Fibroblast of upper back skin (primary cell): ENCODE data around the gene RAB11A.
A peak's percentile ranks its signal among the peaks of the same experiment; 100 is the strongest.

Experiments
- DNase-seq: peaks from one replicate; pipeline ENCODE4 v3.0.0-alpha.2; 2013

The RAB11A gene

DNA sequence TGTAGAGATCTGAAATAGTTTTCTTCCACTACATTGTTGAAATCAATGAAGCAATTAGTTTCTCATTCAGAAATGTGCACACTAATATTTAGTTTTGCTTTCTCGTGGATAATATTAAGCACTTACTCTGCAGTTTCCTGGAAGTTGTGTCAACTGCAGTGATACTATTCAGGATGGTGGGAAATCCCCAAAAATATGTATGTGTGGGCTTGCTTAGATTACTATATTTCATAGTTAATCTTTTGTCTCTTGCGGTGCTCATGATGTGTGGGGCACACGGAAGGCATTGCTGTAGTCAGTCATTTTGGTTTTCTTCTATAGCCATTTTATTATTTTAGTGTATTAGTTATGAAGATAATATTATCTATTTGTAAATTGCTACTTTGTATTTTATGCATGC, 19.7 kb downstream of the RAB11A start:
- DNase-seq, result no peak

DNA sequence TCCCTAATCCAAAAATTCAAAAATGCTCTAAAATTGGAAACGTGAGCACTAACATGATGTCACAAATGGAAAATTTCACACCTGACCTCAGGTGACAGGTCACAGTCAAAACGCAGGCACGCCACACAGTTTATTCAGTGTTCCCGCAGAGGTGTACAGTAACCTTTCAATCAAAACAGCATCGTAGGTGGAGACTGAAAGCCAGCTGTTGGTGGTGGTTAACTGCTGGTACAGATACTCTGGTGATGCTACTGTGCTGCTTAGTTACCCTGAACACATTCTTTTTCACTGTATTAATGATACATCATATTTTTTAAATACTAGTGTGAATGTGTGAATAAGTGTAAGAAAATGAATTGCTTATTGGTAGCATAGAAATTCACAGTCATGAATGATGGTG, 23.8 kb downstream of the RAB11A start:
- DNase-seq, result no peak

GRCh38 chr15:65896236-65896635, 26.9 kb downstream of the RAB11A start:
- no peak for DNase-seq

- DNase-seq, result no peak
Observed at GRCh38 chr15:65900488-65900887, 31.2 kb downstream of the RAB11A start.

- DNase-seq, result no peak
Observed at GRCh38 chr15:65901336-65901735, 32.0 kb downstream of the RAB11A start.

- DNase-seq, result no peak
Observed at GRCh38 chr15:65901836-65902235, 32.5 kb downstream of the RAB11A start.

DNA sequence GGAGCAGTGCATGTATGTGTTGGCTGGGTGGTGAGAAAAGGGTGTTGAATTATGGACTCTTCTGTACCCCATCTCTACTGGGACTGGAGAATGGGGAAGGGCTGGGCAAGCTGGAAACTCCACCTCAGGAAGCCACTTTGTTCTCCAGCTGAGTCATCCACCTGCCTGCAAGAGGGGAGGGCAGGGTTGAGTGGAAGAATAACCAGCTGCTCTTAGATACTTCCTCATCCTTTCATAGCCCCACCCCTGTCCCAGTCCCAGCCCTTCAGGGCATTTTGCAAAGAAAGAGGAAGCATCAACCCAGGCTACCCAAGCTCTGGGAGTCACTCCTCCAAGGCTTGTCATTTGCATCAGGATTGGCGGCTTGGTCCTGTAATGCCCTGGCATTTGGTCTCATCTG, 33.1 kb downstream of the RAB11A start:
- no peak for DNase-seq

GRCh38 chr15:65903296-65904073, 34.2 kb downstream of the RAB11A start:
- DNase-seq, result peak; percentile 21

- no peak for DNase-seq
Observed at GRCh38 chr15:65904301-65904700, 35.0 kb downstream of the RAB11A start.

DNA sequence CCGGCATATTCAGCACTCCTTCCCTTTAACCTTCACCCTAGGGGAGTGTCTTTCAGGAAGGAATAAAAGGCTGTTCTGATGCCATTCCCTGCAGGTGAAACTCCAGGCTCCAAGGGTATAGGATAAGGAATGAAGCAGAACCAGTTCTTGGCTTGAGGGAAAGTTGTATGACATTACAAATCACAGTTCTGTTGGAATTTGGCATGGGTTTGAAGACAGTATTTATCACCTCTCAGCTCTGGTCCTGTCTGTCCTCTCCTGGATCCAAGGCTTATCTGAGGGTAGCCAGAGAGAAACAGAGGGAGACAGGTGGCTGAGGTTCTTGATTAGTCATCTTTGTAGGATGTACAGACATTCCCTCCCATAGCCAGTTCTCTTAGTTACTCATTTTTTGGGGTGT, 37.1 kb downstream of the RAB11A start:
- DNase-seq, result no peak

DNA sequence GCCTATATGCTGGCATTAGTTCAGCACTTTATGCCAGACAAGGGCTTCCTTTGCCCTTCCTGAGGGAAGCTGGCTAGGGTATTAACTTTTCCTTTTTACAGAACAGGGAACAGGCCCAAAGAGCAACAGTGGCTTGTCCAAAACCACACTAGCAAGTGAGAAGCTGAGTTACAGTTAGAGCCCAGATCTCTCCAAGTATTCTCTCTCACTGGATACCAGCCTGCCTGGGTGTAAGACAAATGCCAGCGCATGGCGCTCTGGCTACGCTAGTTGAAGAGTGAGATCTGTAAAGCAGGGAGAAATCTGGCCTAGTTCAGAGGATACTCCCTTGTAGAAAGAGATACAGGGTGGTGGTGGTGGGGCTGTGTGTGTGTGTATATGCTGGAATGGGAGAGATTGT, 38.4 kb downstream of the RAB11A start:
- DNase-seq, result no peak

DNA sequence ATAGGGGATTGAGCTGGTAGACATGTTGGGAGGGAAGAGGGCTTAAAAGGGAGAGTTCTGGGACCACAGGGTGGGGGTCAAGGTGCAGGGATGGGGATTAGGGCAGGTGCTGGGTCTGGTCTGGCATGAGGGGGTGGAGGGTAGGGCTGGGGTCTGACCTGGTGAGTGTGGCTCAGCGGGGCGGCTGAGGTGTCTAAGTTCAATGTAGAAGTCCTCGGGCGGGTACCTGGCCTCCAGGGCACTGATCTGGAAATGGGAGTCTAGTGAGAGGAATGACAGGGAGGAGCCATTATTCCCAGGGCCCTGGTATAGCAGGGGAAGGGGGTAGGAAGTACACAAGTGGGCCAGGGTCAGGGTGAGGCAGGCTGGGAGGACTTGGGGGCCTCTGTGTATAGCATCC, 39.6 kb downstream of the RAB11A start:
- DNase-seq, result no peak

DNA sequence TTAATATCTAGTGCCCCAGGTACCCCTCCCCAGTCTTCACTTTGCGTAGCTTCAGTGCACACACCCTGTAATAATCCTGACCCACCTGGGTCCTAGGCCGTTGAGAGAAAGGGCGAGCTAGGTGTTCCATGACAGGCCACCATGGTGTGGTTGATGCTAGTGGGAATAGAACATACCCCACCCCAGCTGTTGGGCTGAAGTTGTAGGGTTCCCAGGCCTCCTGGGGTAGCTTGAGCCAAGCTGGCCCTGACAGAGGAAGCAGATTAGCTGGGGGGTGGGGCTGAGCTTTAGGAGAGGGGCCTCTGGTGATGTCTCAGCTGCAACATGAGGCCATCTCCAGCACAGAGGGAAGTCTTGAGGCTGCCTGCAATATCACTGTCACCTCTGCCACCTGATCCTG, 40.5 kb downstream of the RAB11A start:
- DNase-seq, result no peak

DNA sequence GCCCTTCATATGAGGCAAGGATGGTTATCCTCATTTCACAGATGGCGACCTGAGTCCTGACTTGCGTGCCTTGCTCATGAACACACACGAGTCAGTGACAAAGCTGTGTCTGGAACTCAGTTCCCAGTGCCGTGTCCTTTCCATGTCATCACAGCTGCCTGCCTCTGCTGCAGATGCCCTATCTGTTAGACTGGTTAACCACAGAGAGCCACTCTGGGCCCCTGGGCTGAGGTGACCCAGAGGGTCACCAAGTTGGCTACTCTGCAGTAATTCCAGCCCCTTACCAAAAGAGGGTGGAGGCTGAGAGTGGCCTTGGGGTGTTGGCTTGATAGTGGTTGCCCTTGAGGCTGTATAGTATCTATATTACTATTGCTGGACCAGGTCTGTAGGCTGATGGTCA, 41.0 kb downstream of the RAB11A start:
- DNase-seq, result no peak

DNA sequence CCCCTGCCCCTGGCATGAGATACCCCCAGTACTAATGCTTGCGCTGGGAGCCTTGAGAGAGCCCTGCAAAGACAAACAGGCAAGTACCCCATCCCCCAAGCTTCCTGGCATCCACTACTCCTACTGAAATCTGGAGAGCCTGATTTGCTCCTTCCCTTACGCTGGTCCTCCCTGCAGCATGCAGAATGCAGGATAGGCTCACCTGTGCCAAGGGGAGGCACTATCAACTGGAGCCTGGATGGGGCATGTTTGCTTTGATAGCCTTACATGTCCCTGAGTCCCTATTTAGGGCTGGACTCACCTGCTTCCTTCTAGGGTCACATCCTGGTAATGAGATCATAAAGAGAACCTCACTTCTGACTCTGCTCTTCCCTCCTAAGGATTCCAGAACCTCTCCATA, 42.9 kb downstream of the RAB11A start:
- no peak for DNase-seq

DNA sequence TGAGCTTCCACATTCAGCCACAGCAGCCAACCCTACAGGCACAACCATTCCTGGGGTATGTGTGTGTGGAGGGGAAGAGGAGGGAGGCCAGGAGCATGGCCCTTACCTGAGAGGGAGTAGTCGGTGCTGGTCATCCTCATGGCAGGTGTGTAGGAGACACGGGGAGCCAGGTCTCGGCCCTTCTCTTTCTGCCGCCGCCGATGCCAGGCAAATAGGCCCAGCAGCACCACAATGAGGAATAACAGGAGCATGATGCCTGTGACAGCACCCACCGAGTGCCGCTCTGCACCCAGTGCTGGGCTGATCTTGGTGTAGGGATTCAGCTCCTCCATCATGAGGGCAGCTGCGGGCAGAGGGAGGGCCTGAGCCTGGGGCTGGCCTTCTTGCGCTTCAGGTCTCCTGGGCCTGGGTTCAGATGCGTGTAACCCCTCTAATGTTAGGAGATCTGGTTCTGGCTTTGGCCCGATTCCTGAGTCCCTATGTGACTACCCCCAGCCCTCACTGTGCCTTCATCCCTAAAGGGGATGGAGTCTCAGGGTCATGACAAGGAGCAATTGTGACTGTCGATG, 44.4 kb downstream of the RAB11A start:
- DNase-seq, result no peak

- no peak for DNase-seq
Observed at GRCh38 chr15:65914386-65914785, 45.1 kb downstream of the RAB11A start.

- DNase-seq, result no peak
Observed at GRCh38 chr15:65914981-65915925, 46.0 kb downstream of the RAB11A start.

DNA sequence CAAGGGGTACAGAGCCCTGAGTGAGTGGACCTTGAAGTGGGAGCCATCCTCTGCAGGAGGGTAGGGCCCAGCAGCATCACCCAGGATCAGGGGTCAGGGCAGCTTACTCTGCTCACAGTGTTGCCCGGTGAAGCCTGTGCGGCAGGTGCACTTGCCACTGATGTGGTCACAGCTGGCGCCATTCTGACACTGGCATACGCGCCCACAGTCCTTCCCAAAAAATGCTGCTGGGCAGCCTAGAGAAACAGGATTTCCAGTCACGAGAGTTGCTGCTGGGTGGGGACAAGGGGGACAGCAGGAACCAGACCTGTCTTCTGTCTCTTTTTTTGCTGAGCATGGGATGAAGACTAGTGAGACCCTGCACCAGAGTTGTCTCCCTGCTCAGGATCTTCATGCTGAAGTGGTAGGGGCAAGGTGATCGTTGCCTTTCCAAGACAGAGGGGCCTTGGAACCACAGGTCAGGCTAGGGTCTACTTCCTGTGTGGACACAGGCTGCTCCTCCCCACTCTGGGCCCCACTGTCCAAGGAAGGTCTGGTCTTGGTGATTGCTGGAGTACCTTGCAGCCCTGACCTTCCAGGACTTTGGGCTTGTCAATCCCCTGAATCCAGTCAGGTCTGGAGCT, 46.9 kb downstream of the RAB11A start:
- DNase-seq, result no peak

GRCh38 chr15:65916664-65917406, 47.5 kb downstream of the RAB11A start:
- peak; percentile 60 for DNase-seq

- no peak for DNase-seq
Observed at GRCh38 chr15:65917407-65917756, 48.1 kb downstream of the RAB11A start.

DNA sequence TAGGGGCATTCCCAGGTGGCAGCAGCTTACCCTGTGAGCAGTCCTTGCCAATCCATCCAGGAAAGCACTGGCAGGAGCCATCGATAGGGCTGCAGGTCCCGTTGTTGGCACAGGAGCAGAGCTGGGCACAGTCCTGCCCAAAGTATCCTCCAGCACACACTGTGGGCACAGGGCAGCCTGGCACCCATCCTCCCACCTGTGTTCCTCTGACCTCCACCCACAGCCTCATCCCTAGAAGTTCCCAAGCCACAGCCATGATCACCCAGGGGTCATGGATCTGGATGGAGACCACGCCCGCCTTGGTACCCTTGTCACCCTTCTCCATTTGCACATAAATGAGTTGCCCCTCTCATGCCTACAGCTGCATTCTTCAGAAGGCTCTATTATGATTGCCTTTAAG, 48.6 kb downstream of the RAB11A start:
- no peak for DNase-seq
